GM23338 (cell line): ENCODE measurements around the gene RPN1. TPM values are rescaled to one million over a fixed set of nuclear protein-coding genes. Genes with fewer than 3 reads are reported as not detected.

Experiments
- ATAC-seq: fragments of 200-7000 bp; cut with Tn5 transposase; 3 replicates; pipeline ENCODE4 v1.9.1; 2020
- DNase-seq: peaks from one replicate; pipeline ENCODE4 v3.0.0-alpha.2; 2015; ENCODE audit warnings: low spot score
- H2AFZ ChIP-seq: fragments of 200-600 bp; sonication (generic); 2 replicates; pipeline ENCODE4 v1.8.0; 2016; ENCODE audit warnings: antibody characterized with exemption, mild to moderate bottlenecking, moderate library complexity
- H3F3A ChIP-seq: fragments of 200-600 bp; sonication (generic); replicated peaks from 2 replicates; pipeline ENCODE4 v1.8.0; 2017; ENCODE audit warnings: antibody characterized with exemption, mixed run types, low read depth
- H3K27ac ChIP-seq: fragments of 200-600 bp; sonication (generic); 2 replicates; pipeline ENCODE4 v1.6.1; 2016; ENCODE audit warnings: low read depth
- H3K27me3 ChIP-seq: fragments of 200-600 bp; sonication (generic); 2 replicates; pipeline ENCODE4 v1.8.0; 2016; ENCODE audit warnings: mild to moderate bottlenecking, mixed run types, moderate library complexity; ENCODE audit not compliant: insufficient read depth
- H3K36me3 ChIP-seq: fragments of 200-600 bp; sonication (generic); 2 replicates; pipeline ENCODE4 v1.8.0; 2016; ENCODE audit warnings: mild to moderate bottlenecking; ENCODE audit not compliant: insufficient read depth
- H3K4me1 ChIP-seq: fragments of 200-600 bp; sonication (generic); 2 replicates; pipeline ENCODE4 v1.8.0; 2016; ENCODE audit warnings: mild to moderate bottlenecking, moderate library complexity; ENCODE audit not compliant: insufficient read depth
- H3K4me2 ChIP-seq: fragments of 200-600 bp; sonication (generic); 2 replicates; pipeline ENCODE4 v1.7.1; 2017; ENCODE audit warnings: mixed run types
- H3K4me3 ChIP-seq: fragments of 200-600 bp; sonication (generic); 2 replicates; pipeline ENCODE4 v1.6.1; 2016; ENCODE audit warnings: mixed run types
- H3K79me2 ChIP-seq: fragments of 200-600 bp; sonication (generic); replicated peaks from 2 replicates; pipeline ENCODE4 v1.8.0; 2017; ENCODE audit warnings: mild to moderate bottlenecking; ENCODE audit not compliant: insufficient read depth
- H3K9me2 ChIP-seq: fragments of 200-600 bp; sonication (generic); 2 replicates; pipeline ENCODE4 v1.8.0; 2017; ENCODE audit not compliant: insufficient read depth
- H4K20me1 ChIP-seq: fragments of 200-600 bp; sonication (generic); replicated peaks from 2 replicates; pipeline ENCODE4 v1.8.0; 2017; ENCODE audit warnings: mild to moderate bottlenecking; ENCODE audit not compliant: insufficient read depth
- H3K27ac Mint-ChIP-seq: 2 replicates; pipeline ENCODE4 v1.8.0; 2020; ENCODE audit warnings: inconsistent platforms, mild to moderate bottlenecking, moderate library complexity, mixed read lengths
- H3K27me3 Mint-ChIP-seq: 3 replicates; pipeline ENCODE4 v1.8.0; 2022; ENCODE audit warnings: low read depth, mild to moderate bottlenecking, moderate library complexity, mixed read lengths, inconsistent platforms; ENCODE audit not compliant: insufficient read depth, poor library complexity
- H3K36me3 Mint-ChIP-seq: 3 replicates; pipeline ENCODE4 v1.8.0; 2021; ENCODE audit warnings: low read depth, mild to moderate bottlenecking, inconsistent platforms, moderate library complexity, mixed read lengths
- H3K4me1 Mint-ChIP-seq: 3 replicates; pipeline ENCODE4 v1.8.0; 2020; ENCODE audit warnings: mild to moderate bottlenecking, inconsistent platforms, mixed read lengths
- H3K4me3 Mint-ChIP-seq: 3 replicates; pipeline ENCODE4 v1.8.0; 2021; ENCODE audit warnings: moderate library complexity, mild to moderate bottlenecking, inconsistent platforms, mixed read lengths
- H3K9me3 Mint-ChIP-seq: 3 replicates; pipeline ENCODE4 v1.8.0; 2020; ENCODE audit warnings: moderate library complexity, mild to moderate bottlenecking, inconsistent platforms, mixed read lengths
- CREB1 ChIP-seq: fragments of 250-450 bp; sonication (Bioruptor Pico); IDR thresholded peaks from 2 replicates; pipeline ENCODE4 v1.5.0; 2020; ENCODE audit warnings: low read depth, mild to moderate bottlenecking, moderate library complexity
- EZH2phosphoT487 ChIP-seq: fragments of 200-600 bp; sonication (generic); IDR thresholded peaks from one replicate; pipeline ENCODE4 v1.8.1; 2018; ENCODE audit warnings: antibody characterized with exemption; ENCODE audit not compliant: unreplicated experiment
- JUNB ChIP-seq: IDR thresholded peaks from one replicate; pipeline ENCODE4 v1.6.1; 2016; ENCODE audit warnings: antibody characterized with exemption; ENCODE audit not compliant: unreplicated experiment
- NANOG ChIP-seq: IDR thresholded peaks from 2 replicates; pipeline ENCODE4 v1.6.1; 2016; ENCODE audit warnings: antibody characterized with exemption, borderline replicate concordance
- POLR2AphosphoS5 ChIP-seq: IDR thresholded peaks from 2 replicates; pipeline ENCODE4 v1.6.1; 2016; ENCODE audit warnings: antibody characterized with exemption, low read depth
- STAT1 ChIP-seq: IDR thresholded peaks from one replicate; pipeline ENCODE4 v1.6.1; 2016; ENCODE audit warnings: antibody characterized with exemption; ENCODE audit not compliant: unreplicated experiment
- ZNF114 ChIP-seq: fragments of 250-450 bp; sonication (Bioruptor Pico); IDR thresholded peaks from 2 replicates; pipeline ENCODE4 v1.5.0; 2020; ENCODE audit warnings: mild to moderate bottlenecking, moderate library complexity
- polyA plus RNA-seq: library from polyadenylated mRNA; unstranded; fragments of >200 nt; fragmentation: Nextera tagmentation; extraction: Ambion mirVana; gene quantifications from 2 replicates; pipeline ENCODE4 v1.2.1, GENCODE V29; 2016
- total RNA-seq: library from RNA; depleted of rRNA; stranded (reverse); fragments of >200 nt; shearing (Covaris generic); gene quantifications from 2 replicates; pipeline ENCODE4 v1.2.3, GENCODE V29; 2014
- TF ChIP-seq, protein P1 (sequence below): IDR thresholded peaks from one replicate; pipeline ENCODE4 v1.6.1; 2018; ENCODE audit warnings: antibody characterized with exemption; ENCODE audit not compliant: unreplicated experiment
- TF ChIP-seq, protein P2 (sequence below), 2 experiments: fragments of 200-600 bp in 1 of 2; sonication (generic) in 1 of 2; conservative IDR thresholded peaks; 2 replicates each; pipeline versions ENCODE4 v1.5.1 to v1.6.1; 2016 to 2017; ENCODE audit warnings: antibody characterized with exemption in 2 of 2, low read depth in 2 of 2, mild to moderate bottlenecking in 2 of 2, moderate library complexity in 1 of 2
- TF ChIP-seq, protein P3 (sequence below): fragments of 250-450 bp; sonication (Bioruptor Pico); IDR thresholded peaks from 2 replicates; pipeline ENCODE4 v1.5.0; 2020; ENCODE audit warnings: mild to moderate bottlenecking, moderate library complexity

Gene RPN1
- total and polyA plus RNA-seq, 2 experiments from 2014 or later = 111 to 231 TPM

DNA sequence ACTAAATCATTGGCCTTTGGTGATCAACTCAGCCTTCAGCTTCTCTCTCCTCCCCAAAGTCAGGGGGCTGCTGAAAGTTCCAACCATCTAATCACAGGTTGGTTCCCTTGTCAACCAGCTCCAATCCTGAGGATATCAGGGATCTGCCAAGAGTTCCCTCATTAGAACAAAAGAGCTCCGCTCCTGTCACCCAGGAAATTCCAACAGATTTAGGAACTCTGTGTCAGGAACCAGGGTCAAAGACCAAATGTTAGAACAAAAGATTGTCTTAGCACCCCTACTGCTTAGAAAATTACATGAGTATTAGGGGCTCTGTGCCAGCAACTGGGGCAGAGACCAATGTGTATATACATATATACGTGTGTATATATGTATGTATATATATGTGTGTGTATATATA, 43.1 kb upstream of the RPN1 start (continued):
- TF ChIP-seq, protein P1, sequence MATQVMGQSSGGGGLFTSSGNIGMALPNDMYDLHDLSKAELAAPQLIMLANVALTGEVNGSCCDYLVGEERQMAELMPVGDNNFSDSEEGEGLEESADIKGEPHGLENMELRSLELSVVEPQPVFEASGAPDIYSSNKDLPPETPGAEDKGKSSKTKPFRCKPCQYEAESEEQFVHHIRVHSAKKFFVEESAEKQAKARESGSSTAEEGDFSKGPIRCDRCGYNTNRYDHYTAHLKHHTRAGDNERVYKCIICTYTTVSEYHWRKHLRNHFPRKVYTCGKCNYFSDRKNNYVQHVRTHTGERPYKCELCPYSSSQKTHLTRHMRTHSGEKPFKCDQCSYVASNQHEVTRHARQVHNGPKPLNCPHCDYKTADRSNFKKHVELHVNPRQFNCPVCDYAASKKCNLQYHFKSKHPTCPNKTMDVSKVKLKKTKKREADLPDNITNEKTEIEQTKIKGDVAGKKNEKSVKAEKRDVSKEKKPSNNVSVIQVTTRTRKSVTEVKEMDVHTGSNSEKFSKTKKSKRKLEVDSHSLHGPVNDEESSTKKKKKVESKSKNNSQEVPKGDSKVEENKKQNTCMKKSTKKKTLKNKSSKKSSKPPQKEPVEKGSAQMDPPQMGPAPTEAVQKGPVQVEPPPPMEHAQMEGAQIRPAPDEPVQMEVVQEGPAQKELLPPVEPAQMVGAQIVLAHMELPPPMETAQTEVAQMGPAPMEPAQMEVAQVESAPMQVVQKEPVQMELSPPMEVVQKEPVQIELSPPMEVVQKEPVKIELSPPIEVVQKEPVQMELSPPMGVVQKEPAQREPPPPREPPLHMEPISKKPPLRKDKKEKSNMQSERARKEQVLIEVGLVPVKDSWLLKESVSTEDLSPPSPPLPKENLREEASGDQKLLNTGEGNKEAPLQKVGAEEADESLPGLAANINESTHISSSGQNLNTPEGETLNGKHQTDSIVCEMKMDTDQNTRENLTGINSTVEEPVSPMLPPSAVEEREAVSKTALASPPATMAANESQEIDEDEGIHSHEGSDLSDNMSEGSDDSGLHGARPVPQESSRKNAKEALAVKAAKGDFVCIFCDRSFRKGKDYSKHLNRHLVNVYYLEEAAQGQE = no peak
- TF ChIP-seq NANOG = no peak
- TF ChIP-seq, protein P2, sequence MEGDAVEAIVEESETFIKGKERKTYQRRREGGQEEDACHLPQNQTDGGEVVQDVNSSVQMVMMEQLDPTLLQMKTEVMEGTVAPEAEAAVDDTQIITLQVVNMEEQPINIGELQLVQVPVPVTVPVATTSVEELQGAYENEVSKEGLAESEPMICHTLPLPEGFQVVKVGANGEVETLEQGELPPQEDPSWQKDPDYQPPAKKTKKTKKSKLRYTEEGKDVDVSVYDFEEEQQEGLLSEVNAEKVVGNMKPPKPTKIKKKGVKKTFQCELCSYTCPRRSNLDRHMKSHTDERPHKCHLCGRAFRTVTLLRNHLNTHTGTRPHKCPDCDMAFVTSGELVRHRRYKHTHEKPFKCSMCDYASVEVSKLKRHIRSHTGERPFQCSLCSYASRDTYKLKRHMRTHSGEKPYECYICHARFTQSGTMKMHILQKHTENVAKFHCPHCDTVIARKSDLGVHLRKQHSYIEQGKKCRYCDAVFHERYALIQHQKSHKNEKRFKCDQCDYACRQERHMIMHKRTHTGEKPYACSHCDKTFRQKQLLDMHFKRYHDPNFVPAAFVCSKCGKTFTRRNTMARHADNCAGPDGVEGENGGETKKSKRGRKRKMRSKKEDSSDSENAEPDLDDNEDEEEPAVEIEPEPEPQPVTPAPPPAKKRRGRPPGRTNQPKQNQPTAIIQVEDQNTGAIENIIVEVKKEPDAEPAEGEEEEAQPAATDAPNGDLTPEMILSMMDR (conservative IDR thresholded peaks at IDR 0.05; ENCODE audit: low read depth in 2 of 2) = no peak
- no peak for TF ChIP-seq JUNB
- TF ChIP-seq ZNF114 (CRISPR knock-in tag) = no peak
- TF ChIP-seq EZH2phosphoT487 = no peak

DNA sequence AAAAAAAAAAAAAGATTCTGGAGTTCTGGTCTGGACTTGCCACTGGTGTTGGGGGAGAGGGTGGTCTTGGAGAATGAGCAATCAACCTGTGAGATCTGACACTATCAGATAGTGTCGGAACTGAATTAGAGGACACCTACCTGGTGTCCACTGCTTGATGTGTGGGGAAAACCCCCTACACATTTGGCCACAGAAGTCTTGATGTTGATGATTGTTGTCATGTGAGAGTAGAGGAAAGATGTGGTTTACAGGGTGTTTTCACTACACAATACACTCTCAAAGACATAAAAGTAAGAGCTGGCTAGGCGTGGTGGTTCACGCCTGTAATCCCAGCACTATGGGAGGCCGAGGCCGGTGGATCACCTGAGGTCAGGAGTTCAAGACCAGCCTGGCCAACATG, 38.4 kb upstream of the RPN1 start:
- Mint-ChIP-seq H3K4me1 (no peaks in the 10 kb centered on the region), H3K4me3 (no peak overlapping the region), H3K27ac (no peak overlapping the region), H3K36me3 (no peaks in the 10 kb centered on the region), H3K27me3 (peaks cover 2% of the 10 kb centered on the region), H3K9me3 (no peaks in the 10 kb centered on the region; the same call in 2 of the 3 replicates)
- Histone ChIP-seq H4K20me1 (no peaks in the 10 kb centered on the region), H3K4me1 (no peaks in the 10 kb centered on the region), H3K4me2 (no peak overlapping the region), H2AFZ (no peak overlapping the region), H3K9me2 (no peaks in the 10 kb centered on the region), H3K27ac (no peak overlapping the region), H3K27me3 (no peaks in the 10 kb centered on the region), H3F3A (no peaks in the 10 kb centered on the region), H3K4me3 (no peak overlapping the region), H3K79me2 (no peaks in the 10 kb centered on the region), H3K36me3 (no peaks in the 10 kb centered on the region)
- DNase-seq (no peak), ATAC-seq (no peak)
- TF ChIP-seq POLR2AphosphoS5 = no peak
- TF ChIP-seq, protein P3, sequence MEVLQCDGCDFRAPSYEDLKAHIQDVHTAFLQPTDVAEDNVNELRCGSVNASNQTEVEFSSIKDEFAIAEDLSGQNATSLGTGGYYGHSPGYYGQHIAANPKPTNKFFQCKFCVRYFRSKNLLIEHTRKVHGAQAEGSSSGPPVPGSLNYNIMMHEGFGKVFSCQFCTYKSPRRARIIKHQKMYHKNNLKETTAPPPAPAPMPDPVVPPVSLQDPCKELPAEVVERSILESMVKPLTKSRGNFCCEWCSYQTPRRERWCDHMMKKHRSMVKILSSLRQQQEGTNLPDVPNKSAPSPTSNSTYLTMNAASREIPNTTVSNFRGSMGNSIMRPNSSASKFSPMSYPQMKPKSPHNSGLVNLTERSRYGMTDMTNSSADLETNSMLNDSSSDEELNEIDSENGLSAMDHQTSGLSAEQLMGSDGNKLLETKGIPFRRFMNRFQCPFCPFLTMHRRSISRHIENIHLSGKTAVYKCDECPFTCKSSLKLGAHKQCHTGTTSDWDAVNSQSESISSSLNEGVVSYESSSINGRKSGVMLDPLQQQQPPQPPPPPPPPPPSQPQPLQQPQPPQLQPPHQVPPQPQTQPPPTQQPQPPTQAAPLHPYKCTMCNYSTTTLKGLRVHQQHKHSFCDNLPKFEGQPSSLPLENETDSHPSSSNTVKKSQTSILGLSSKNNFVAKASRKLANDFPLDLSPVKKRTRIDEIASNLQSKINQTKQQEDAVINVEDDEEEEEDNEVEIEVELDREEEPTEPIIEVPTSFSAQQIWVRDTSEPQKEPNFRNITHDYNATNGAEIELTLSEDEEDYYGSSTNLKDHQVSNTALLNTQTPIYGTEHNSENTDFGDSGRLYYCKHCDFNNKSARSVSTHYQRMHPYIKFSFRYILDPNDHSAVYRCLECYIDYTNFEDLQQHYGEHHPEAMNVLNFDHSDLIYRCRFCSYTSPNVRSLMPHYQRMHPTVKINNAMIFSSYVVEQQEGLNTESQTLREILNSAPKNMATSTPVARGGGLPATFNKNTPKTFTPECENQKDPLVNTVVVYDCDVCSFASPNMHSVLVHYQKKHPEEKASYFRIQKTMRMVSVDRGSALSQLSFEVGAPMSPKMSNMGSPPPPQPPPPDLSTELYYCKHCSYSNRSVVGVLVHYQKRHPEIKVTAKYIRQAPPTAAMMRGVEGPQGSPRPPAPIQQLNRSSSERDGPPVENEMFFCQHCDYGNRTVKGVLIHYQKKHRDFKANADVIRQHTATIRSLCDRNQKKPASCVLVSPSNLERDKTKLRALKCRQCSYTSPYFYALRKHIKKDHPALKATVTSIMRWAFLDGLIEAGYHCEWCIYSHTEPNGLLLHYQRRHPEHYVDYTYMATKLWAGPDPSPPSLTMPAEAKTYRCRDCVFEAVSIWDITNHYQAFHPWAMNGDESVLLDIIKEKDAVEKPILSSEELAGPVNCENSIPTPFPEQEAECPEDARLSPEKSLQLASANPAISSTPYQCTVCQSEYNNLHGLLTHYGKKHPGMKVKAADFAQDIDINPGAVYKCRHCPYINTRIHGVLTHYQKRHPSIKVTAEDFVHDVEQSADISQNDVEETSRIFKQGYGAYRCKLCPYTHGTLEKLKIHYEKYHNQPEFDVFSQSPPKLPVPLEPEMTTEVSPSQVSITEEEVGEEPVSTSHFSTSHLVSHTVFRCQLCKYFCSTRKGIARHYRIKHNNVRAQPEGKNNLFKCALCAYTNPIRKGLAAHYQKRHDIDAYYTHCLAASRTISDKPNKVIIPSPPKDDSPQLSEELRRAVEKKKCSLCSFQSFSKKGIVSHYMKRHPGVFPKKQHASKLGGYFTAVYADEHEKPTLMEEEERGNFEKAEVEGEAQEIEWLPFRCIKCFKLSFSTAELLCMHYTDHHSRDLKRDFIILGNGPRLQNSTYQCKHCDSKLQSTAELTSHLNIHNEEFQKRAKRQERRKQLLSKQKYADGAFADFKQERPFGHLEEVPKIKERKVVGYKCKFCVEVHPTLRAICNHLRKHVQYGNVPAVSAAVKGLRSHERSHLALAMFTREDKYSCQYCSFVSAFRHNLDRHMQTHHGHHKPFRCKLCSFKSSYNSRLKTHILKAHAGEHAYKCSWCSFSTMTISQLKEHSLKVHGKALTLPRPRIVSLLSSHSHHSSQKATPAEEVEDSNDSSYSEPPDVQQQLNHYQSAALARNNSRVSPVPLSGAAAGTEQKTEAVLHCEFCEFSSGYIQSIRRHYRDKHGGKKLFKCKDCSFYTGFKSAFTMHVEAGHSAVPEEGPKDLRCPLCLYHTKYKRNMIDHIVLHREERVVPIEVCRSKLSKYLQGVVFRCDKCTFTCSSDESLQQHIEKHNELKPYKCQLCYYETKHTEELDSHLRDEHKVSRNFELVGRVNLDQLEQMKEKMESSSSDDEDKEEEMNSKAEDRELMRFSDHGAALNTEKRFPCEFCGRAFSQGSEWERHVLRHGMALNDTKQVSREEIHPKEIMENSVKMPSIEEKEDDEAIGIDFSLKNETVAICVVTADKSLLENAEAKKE = no peak
- no peak for TF ChIP-seq CREB1
- no peak for TF ChIP-seq STAT1
- TF ChIP-seq, protein P1 = no peak
- no peak for TF ChIP-seq EZH2phosphoT487
